T-helper 1 cell treated with Interleukin-12 subunit alpha and Interleukin-12 subunit beta and Interleukin-4 antibody, amounts not matched to agents 30 ng/mL and 1 ng/mL, for 36 hours (primary cell): ENCODE measurements around the gene SPATA2. TPM values are rescaled to one million over a fixed set of nuclear protein-coding genes. Genes with fewer than 3 reads are reported as not detected.
"Not testable (repeated sequence)": the region's sequence is repeated elsewhere in the genome, so short reads cannot be mapped to it uniquely, and the experiment has no call there.

Experiments
- intact Hi-C: fragments of 100-400 bp; cut with micrococcal nuclease; formaldehyde crosslinking; loops from one replicate; pipeline ENCODE4 v1.15.1; 2024
- total RNA-seq: library from RNA; stranded (reverse); gene quantifications from 2 replicates; pipeline ENCODE4 v1.2.3, GENCODE V29; 2022

SPATA2 gene
- total RNA-seq, 1 donor from 2014 or later, result 11.0 TPM

DNA sequence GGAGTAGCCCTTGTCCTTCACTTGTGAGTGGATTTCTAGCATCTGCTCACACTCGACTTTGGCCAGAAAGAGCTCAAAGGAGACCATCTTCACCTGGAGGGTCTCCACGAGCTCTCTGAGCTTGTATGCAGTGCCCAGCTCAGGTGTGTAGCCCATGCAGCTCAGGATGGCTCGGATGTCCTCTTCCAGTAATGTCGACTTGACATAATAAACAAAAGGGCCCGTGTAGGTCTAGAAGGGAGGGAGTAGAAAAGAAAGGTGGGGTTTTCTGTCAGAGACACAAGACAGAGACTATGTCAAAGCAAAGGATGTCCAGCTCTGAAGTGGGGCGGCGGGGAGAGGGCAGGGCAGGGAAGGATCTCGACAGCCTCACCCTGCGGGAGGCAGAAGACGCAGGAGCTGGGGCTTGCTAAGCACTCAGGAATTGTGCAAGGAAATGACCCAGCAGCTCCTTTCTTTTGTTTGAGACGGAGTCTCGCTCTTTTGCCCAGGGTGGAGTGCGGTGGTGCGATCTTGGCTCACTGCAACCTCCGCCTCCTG lies 8.6 kb downstream of the SPATA2 start:
- intact Hi-C loops, result no loop called here

DNA sequence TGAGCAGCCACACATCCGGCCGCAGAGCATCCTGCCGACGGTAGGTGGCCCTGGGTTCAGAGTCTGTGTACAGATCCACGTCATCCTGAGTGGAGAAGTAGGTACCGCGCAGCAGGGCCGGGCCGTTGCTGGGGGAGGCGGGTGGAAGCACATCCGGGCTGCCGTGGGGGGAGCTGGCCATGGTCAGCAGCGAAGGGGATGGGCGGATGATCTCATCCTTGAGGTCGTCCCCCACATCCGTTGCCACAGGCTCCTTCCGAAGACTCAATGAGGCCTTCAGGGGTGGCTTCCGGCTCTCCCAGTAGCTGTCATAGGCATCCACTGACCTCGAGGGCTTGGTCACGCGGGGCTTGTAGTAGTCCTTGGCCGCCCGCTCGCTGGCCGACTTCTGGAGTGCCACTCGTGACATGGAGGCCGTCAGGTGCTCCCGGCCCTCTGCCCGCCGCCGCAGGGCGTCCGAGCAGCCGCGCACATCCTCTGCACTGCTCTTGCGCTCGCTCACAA lies 9.2 kb downstream of the SPATA2 start:
- intact Hi-C loops, result no loop called here

DNA sequence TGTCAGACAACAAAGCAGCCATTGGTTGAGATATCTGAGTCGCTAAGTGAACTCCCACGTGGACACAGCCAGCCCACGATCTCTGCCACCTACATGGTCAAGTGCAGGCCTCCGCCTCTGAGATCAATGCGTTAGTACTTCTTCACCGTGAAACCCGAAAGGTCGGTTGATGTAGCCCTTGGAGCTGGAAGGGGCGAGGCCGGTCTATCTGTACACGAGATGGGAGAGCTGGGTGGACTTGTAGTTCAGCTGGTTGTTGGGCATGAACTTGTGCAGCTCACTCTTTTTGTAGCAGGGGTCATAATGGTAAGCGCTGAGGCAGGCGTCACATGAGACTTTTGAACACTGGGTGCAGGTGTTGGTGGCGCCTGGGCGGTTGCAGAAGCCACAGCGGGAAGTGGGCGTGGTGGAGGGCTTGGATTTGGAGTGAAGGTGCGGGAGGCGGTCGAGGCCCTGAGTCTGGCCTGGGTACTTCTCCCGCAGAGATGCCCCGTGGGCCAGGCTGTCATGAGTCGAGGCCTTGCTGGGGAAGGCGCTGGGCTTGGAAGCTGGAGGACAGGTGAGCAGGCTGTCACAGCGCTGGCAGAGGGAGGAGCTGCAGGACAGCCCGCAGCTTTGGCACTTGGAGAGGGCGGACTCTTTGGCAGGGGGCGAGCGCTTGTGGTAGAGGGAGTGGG lies 9.8 kb downstream of the SPATA2 start:
- intact Hi-C loops, result no loop called here

DNA sequence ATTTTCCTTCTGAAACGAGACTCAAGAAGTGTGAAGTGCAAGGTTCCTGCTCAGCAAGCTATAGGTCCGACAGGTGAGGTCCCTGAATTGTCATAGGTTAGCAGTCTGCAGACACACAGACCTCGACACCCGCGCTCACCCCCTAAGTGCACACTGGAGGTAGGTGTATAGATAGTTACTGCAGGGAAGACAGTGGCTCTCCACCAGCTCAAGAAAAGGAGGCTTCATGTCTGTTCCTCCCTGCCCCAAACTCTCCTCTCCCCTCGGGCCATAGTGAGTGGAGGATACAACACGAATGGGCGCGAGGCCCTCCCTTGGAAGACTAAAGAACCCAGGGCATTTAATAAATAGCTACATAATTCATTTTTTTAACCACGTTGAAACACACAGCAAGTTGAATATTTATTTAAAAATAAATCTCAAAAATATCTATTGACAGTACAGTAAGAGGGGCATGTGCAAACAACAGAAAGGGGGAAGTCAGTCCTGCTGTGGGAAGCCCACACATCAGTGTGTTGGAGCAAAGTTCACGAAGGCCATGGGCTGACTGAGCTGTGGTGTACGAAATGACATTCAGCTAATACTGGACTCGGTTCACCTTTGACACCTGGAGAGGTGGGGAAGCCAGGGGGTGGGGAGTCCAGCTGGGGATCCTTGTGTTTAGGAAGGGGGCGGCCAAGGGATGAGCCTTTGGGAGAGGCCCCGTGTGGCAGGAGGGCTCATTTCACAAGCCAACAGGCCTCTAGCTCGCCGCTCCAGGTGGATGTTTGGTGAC lies 10.7 kb downstream of the SPATA2 start:
- intact Hi-C loops, result no loop called here

DNA sequence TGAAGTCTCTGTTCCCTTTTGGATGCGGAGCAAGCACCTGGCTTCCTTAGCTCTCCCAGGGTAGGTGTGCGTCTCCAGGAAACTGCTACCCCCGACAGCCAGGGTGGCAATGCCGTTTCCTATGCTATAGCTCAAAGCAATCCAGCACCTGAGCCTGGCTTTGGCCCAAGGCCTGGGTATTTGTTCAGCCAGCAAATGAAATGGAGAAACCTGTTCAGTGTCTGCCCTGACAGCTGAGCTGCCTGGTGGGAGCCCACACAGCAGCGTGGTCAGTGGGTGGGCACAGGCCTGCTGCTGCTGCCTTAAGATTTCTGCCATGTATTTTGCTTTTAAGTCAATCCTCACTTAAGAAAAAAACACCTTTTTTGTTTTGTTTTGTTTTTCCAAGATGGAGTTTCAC lies 13.7 kb downstream of the SPATA2 start:
- intact Hi-C loops, result no loop called here

DNA sequence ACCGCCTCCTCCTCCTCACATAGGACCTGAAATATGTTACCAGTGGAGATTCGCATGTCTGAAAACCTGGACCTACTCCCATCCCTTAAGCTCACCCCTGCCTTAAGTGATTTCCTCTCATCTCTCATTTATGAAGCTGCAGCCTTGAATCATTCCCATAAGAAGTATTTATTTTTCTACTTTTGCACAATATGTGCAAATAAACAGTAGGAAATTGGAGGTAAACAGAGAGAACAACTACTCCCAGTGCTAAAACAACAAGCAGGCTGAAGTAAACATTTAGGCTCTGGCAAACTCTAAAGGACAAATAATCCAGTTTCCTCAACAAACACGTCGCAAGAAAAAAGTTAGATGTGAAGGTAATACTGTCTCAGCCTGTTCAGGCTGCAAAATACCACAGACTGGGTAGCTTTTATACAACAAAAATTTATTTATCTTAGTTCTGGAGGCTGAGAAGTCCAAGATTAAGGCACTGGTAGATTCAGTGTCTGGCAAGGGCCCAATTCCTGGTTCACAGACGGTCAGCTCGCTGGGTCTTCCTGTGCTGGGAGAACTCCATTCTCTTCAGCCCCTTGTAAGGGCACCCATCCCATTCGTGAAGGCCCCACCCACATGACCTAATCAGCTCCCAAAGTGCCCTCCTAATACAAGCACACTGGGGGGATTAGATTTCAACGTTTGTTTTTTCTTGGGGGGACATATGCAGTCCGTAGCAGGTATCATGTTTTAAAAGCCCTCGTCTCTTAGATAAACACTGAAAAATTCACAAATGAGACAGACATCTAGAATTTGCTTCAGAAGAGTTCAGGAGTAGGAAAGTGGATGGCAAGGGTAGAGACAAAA lies 15.6 kb downstream of the SPATA2 start:
- intact Hi-C loops, result no loop called here

DNA sequence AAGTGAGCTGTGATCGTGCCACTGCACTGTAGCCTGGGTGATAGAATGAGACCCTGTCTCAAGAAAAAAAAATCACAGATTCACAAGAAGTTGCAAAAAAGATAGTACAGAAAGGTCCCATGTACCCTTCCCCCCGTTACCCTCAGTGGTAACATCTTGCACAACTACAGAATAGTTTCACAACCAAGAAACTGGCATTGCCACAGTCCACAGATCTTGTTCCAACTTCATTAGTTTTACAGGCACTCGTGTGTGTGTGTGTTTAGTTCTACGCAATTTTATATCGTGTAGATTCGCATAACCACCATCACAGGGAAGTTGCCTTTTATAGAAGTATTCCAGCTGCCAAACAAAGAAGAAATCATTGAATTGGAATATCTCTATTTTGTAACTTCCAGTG lies 19.1 kb downstream of the SPATA2 start:
- intact Hi-C loops, result no loop called here

DNA sequence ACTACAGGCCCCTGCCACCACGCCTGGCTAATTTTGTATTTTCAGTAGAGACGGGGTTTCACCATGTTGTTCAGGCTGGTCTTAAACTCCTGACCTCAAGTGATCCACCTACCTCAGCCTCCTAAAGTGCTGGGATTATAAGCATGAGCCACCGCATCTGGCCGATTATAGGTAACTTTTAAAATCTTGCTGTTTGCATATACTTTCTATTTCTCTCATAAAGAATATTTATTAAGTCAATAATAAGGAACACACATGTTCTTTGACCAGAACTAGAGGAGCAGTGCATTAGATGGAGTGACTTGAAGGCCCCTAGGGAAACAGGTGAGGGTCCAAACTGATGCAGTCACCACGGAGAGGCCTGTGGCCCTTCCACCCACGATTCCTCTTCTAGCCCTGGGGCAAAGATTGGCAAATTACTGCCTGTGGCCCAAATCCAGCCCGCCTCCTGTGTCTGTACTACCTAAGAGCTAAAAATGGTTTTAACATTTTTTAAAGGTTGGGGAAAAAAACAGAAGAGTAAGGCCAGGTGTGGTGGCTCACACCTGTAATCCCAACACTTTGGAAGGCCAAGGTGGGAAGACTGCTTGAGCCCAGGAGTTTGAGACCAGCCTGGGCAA lies 19.7 kb downstream of the SPATA2 start:
- intact Hi-C loops, result not testable (repeated sequence)

DNA sequence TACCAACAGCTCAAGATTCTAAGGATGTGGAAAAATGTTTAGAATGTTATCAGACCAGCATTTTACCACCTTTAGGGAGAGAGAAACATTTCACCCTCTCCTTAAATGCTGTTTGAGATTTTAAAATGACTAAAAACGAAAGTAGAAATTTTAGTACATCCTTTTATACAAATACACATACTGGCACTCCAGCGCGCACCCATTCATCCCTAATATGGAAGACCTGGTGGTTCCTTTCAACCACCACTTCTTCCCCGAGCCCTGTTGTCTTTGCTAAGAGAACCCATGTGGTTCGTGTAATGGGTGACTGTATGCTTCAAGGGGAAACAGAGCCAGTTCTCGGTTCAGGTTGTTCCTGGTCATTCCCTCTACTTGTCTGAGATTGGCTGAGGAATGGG lies 21.3 kb downstream of the SPATA2 start:
- intact Hi-C loops, result no loop called here

DNA sequence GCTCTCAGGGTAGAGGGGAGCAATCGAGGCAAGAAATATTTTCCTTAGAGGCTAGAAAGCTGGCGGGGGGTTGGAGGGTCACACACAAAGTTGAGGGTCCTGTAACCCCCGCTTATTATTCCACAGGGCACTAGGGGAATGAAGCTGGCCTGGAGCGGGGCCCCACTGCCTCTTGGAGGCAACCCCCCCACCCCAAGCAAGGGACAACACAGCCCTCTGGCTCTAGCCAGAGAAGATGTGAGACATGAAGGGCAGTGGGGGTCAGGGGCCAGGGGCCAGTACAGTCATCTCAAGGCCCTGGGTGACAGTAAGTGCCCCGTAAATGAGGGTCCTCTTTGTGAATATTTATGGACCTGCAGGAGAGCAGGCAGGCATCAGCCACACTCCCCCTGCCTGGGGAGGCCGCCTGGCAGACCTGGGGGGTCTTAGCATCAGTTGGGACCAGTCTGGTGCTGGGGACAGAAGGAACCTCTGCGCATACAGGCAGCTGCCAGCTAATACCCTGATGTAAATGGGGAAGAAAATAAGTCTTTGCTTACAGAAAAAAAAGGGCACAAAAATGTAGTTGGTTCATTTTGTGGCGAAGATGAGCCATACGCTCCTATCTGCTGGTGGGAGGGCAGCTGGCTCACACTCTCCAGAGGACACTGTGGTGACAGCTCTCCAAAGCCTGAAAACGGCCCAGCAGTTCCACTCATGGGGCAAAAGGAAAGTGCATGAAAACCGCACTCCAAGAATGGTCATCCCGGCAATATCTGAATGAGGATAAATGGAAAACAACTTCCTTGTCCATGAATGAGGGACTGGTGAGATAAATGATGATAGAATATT lies 21.9 kb downstream of the SPATA2 start:
- intact Hi-C loops, result no loop called here

DNA sequence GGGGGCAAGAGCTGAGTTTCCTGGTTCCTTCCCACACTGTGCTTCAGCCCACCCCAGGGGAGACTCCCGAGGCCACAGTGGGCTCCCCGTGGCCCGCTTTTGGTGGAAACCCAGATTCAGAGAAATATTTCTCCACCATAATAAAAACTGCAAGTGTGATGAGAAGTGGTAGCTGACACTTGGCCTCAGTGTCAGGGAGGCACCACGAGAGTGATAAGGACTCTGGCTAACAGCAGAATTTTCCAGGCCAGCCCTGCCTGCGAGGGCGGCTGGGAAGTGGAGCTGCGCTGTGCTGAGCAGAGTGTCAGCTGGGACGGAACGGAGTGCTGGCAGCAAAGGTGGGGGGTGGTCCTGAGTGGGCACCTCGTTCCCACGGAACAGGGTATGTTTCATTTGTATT lies 22.5 kb downstream of the SPATA2 start:
- intact Hi-C loops, result no loop called here

DNA sequence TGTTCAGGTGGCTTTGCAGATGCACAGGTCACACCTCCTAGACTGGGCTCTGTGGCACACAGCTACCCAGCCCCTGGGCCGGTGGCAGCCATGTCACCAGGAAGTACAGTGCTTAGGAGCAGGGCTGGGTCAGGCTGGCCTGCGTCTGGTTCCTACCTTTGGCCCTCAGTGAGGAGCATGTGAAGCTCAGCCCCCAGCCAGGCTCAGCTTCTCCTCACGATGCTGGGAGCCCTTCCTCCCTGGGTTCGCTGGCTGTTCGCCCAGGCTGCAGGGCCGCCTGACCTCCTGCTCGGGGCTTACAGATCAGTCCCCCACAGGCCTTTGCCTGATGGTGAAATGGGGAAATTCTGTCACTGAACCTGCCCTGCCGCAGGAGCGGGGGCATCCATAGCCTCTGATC lies 23.1 kb downstream of the SPATA2 start:
- intact Hi-C loops, result no loop called here

DNA sequence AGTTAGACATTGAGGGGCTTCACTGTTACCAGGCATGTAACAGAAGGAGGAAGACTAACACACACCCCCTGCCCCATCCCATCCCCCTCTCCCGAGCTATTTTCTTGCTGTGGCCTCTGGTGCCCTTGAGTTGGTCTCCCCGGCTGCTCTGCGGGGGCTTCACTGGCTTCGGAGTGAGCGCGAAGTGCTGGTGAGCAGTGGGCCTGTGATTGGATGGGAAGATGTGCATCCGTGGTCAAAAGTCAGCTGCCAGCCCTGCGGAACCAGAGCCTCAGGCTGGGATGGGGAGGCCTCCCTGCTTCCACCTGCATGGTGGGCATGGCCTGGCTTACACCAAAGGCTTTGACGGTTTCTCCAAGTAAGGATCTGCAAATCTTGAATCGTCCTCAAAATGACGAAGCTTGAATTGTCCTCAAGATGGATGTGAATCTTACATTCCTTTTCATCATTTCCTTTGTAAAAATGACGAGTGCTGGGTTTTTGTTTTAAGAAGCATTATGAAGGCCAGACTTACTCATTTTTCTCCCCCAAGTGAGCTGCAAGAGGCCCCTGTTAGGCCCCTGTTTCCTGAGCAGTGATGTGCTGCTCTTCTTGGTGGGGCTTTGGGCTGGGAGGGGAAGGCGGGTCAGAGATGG lies 23.7 kb downstream of the SPATA2 start:
- intact Hi-C loops, result no loop called here

DNA sequence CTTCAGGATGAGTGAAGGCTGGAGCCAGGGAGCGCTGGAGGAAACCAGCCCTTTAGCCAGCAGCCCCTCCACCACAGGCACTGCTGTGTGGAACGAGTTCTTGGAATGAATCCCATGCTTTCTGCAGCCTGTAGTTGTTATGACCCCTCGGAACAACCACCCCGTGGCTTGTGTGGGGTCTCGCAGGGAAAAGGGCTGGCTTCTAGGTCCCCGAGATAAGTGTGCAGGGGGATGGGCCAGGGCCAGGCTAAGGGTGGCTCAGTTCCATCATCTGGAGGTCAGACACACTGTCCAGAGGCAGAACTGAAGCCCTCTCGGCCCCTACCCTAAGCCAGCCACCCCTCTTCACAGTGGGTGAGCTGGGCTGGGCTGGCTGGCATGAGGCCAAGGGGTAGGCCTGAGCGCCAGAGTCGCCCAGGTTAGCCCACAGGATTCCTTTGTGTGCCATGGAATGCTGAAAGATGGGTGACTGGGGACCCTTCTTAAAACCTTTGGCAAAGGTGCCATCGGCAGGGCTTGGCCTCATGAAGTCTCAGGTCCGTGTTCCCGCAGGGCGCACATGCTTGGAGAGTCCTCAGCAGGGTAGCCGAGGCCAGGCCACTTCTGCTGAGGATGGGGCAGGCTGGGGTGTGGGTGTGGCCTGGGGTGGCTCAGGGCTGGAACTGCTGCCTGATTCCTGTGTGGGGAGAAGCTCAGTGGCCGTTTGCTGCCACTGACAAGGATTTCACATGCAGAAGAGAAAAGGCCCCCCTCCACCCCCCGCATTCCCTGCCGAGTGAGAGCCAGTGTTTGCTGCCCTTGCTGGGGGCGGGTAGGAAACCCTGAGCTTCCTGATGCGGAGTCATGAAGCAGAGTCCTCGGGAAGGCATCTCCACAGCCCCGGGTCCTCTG lies 24.6 kb downstream of the SPATA2 start:
- intact Hi-C loops, result no loop called here

DNA sequence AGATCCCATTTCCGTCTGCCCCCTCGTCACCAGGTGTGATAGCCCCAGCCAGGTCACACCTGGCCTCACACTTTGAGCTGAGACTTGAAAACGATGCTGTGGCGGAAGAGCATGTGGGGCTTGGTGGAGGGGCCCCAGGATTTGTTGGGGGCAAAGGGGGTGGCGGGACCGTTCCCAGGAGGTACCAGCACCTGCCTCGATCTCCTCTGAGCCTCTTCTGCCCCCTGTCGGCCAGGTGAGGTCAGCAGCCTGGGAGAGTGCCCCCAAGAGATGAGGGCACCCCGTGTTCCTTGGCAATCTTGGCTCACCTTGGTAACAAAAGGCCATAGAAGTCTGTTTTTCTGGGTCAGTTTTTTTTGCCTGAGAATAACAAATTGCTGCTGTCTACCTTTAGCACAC lies 25.4 kb downstream of the SPATA2 start:
- intact Hi-C loops, result loop anchor here (2.0 kb wide), 2 partner anchors 39 to 43 kb away; no protein-coding TSS in a partner anchor

DNA sequence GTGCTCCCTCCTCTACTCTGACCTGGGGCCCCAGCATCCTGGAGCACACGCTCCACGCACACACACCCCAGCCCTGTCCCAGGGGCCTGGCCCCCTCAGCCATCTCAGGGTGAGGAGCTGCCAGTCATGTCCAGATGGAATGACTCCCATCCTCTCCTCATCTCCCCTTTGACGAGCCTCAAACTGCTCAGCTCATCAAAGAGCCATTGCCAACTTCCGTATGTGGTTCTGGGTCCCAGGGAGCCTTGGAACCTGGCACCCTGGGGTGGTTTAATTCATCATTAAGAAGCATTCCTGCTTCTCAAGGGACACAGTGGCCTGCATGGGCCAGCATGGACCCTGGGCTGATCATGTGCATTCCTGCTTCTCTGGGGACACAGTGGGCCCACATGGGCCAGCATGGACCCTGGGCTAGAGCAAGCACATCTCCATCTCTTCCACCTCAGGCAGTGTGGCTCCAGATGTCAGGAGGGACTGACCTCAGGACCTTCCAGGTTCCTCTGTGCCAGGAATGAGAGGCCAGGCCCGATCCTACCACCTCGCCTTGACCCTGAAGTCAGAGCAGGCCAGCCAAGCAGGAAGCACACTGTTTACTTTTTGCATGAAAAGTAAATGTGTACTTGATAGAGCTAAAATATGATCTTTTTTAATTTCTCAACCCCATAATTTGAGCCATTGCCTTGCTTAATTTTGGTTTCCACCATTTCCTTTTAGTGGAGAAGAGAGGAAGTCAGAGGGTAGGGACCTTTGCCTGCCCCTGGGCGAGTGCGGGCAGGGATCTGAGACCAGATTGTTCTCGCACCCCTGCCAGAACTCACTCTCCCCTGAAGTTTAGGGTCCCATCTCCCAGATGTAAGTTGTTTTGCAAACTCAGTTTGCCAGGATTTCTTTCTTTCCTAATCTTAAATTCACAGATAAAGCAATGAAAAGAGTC lies 26.1 kb downstream of the SPATA2 start:
- intact Hi-C loops, result loop anchor here (2.0 kb wide), 2 partner anchors 40 to 42 kb away; no protein-coding TSS in a partner anchor

DNA sequence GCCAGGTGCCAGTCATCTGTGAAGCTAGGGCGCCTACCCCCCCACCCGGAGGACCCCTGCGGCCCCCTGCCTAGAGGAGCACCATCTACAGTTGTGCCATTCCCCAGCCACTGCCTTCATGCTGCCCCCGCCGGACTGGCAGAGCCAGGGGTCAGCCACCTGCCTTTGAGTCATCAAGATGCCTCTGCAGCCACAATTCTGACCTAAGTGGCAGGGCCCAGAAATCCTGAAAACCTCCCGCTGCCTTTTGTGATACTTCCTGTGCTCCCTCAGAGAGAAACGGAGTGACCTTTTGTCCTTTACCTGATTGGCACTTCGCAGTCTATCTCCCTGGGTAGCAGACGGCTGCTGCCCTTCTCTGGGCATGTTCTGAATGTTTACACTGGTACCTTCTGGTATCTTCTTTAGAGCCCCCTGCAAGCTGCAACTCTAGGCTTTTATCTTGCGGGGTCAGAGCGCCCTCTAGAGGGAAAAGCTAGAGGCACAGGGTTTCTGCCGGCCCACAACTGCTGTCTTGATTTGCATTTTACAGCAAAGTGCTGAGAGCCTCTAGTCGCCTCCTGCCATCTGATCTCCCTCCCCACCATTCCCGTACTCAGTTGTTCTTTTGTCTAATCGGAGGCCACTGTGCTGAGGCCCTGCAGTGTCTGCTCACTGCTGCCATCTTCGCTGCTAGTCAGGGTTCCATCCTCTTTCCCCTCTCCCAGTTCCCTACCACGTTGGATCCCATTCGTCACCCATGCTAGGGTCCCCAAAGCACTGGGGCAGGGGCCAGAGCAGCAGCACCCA lies 26.9 kb downstream of the SPATA2 start:
- intact Hi-C loops, result loop anchor here (1.0 to 2.0 kb wide), 3 partner anchors 40 to 277 kb away; no protein-coding TSS in a partner anchor
